HEK293 (cell line): ENCODE data around the gene MTUS2.

ENCODE experiments used
- CTCF ChIP-seq: fragments of 450-650 bp; formaldehyde crosslinking; IDR thresholded peaks from 2 replicates; pipeline ENCODE4 v1.5.1; 2016; ENCODE audit warnings: missing biosample characterization, missing genetic modification characterization
- REST ChIP-seq: fragments of 450-650 bp; formaldehyde crosslinking; IDR thresholded peaks from 2 replicates; pipeline ENCODE4 v1.5.1; 2016; ENCODE audit warnings: missing biosample characterization, missing genetic modification characterization
- ZNF16 ChIP-seq: fragments of 450-650 bp; formaldehyde crosslinking; IDR thresholded peaks from 2 replicates; pipeline ENCODE4 v1.5.1; 2016; ENCODE audit warnings: low read depth, missing biosample characterization, missing genetic modification characterization
- ZNF404 ChIP-seq: fragments of 450-650 bp; formaldehyde crosslinking; IDR thresholded peaks from 2 replicates; pipeline ENCODE4 v1.5.1; 2017; ENCODE audit warnings: missing biosample characterization, missing genetic modification characterization

DNA sequence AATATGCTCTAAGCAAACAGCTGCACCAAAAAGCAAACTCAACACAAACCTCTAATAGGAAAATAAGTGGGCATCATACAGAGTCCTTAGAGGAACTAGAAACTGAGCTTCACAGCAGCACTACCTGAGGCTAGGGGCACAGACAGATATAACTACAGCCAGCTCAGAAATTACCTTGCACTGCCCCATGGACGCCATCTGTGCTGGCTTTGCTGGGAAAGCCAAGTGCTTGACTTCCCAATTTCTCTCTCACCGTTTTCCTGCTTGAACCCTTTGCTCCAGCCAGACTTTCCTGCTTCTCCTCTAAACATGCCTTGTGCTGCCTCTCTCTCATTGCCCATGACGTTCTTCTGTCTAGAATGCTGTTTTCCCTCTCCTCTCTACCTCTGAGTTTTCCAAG, 29.3 kb downstream of the MTUS2 start:
- TF ChIP-seq CTCF (no peak), ZNF16 (tag by site-specific recombination) (no peak), ZNF404 (no peak), REST (no peak)
